Measurements from ENCODE around the gene N4BP2L2.

The N4BP2L2 gene

DNA sequence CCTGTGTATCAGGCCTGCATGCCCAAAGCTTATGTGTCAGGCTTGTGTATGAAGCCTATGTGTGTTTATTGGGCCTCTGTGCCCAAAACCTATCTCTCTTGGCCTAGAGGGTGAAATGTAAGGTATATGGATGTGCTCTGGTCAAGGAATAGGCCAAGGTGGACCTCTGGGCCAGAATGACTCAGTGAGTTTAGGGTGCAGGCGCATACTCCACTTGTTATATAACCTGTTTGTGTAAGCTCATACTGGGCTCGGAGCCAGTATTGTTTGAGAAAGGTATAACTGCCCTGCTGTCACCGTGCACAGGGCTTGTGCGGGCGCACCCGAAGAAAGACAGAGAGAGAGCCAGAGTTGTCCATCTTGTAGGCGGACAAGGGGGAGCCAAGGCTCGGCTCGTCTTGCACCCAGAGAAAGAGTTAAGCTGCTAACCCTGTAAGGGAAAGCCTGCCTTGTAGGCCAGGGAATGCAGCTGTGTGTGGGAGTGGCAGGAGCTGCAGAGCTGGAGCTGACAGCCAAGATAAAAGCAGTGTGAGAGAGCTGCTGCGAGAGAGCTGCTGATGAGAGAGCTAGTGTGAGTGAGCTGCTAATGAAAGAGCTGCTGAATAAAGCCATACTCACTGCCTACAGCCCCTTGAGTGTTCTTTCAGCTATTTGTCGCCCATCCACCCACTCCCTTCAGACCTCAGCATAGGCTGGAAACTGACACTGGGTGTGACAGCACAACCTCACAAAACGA is 67.2 kb downstream of the N4BP2L2 start:
- DNase-seq (ENCODE audit: low spot score) = no peak
- TF ChIP-seq, protein P1, sequence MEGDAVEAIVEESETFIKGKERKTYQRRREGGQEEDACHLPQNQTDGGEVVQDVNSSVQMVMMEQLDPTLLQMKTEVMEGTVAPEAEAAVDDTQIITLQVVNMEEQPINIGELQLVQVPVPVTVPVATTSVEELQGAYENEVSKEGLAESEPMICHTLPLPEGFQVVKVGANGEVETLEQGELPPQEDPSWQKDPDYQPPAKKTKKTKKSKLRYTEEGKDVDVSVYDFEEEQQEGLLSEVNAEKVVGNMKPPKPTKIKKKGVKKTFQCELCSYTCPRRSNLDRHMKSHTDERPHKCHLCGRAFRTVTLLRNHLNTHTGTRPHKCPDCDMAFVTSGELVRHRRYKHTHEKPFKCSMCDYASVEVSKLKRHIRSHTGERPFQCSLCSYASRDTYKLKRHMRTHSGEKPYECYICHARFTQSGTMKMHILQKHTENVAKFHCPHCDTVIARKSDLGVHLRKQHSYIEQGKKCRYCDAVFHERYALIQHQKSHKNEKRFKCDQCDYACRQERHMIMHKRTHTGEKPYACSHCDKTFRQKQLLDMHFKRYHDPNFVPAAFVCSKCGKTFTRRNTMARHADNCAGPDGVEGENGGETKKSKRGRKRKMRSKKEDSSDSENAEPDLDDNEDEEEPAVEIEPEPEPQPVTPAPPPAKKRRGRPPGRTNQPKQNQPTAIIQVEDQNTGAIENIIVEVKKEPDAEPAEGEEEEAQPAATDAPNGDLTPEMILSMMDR (IDR thresholded peaks at IDR 0.05; ENCODE audit: extremely low read depth, missing control alignments) = no peak

- TF ChIP-seq, protein P1 (IDR thresholded peaks at IDR 0.05; ENCODE audit: extremely low read depth, missing control alignments) = no peak
- no peak for DNase-seq (ENCODE audit: low spot score)
Observed at GRCh38 chr13:32468502-32469142, 70.0 kb downstream of the N4BP2L2 start.

DNA sequence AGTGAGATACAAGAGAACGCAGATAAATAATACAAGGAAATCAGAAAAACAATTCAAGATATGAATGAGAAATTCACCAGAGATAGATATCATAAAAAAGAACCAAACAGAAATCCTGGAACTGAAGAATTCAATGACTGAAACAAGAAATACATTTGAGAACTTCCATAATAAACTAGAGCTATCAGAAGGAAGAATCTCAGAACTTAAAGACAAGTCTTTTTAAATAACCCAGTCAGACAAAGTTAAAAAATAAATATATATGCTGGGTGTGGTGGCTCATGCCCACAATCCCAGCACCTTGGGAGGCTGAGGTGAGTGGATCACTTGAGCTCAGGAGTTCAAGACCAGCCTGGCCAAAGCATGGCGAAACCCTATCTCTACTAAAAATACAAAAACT is 82.0 kb downstream of the N4BP2L2 start:
- DNase-seq (ENCODE audit: low spot score) = no peak

DNA sequence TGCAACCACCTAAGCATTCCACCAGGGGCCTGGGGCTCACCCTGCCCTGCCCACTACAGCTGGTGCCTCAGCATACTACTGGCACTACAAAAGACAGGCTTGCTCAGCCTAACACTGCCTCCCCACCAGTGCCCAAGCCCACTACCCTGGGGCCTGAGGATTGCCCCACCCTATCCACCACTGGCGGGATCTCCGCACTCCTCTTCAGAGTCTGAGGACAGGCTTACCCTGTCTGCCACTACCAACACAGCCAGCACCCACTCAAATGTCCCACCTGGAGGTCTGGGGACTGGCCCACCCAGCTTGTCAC is 83.0 kb downstream of the N4BP2L2 start:
- TF ChIP-seq, protein P1 (IDR thresholded peaks at IDR 0.05; ENCODE audit: extremely low read depth, missing control alignments) = no peak
- no peak for DNase-seq (ENCODE audit: low spot score)

More for the DNA sequence above, 82.0 kb downstream of the N4BP2L2 start:
- TF ChIP-seq, protein P1 (IDR thresholded peaks at IDR 0.05; ENCODE audit: extremely low read depth, missing control alignments) = no peak

GRCh38 chr13:32454886-32455593 is 83.6 kb downstream of the N4BP2L2 start:
- TF ChIP-seq, protein P1 (IDR thresholded peaks at IDR 0.05; ENCODE audit: extremely low read depth, missing control alignments) = no peak

GRCh38 chr13:32453981-32454380 is 84.6 kb downstream of the N4BP2L2 start:
- TF ChIP-seq, protein P1 (IDR thresholded peaks at IDR 0.05; ENCODE audit: extremely low read depth, missing control alignments) = no peak
- no peak for DNase-seq (ENCODE audit: low spot score)

More at GRCh38 chr13:32454886-32455593, 83.6 kb downstream of the N4BP2L2 start:
- no peak for DNase-seq (ENCODE audit: low spot score)

- DNase-seq (ENCODE audit: low spot score) = no peak
- TF ChIP-seq, protein P1 (IDR thresholded peaks at IDR 0.05; ENCODE audit: extremely low read depth, missing control alignments) = no peak
Observed at GRCh38 chr13:32448972-32449371, 89.6 kb downstream of the N4BP2L2 start.

All from GM20000 (cell line).